HG02970 (cell line): Measurements from ENCODE around the gene PRICKLE3.

Experiments used
- ATAC-seq: cut with Tn5 transposase; IDR thresholded peaks from one replicate; pipeline ENCODE4 v1.9.1; 2021; ENCODE audit warnings: mild to moderate bottlenecking, moderate library complexity, moderate number of reproducible peaks; ENCODE audit not compliant: unreplicated experiment, low FRiP score

Gene PRICKLE3

DNA sequence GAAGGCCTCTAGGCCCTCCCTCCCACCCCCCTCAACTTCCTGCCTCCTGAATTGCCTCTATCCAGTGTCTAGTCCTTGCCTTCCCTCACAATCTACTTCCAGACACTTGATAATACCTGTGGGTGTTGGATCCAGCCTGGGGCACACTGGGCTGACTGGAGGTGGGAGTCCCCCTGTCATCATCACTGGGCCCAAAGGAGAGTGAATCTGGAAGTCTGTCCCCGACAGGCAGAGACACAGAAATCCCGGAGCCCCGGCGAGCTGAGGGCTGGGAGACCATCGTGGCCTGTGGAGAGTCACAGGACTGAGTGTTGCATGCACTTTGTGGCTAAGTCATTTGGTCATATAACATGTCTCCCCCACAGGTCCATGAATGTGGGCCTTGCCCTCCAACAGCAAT, 22.2 kb upstream of the PRICKLE3 start:
- no peak for ATAC-seq

DNA sequence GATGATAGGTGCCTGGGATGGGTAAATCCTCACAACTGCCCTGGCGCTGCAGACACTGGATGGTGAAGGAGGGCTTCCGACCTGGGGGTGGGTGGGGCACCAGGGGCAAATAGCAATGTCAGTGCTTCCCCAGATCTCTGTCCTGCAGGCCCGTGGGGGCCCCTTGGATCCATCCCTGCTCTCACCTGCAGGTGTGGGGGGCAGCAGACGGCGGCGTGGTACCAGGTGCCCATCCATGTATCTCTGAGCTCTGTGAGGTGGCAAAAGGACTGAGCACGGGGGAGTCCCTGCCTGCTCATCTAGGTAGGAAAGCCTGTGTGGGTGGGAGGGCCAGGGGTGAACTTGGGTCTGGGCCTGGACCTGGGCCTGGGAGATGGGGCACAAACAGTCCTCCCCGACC, 20.4 kb upstream of the PRICKLE3 start:
- ATAC-seq, result no peak

DNA sequence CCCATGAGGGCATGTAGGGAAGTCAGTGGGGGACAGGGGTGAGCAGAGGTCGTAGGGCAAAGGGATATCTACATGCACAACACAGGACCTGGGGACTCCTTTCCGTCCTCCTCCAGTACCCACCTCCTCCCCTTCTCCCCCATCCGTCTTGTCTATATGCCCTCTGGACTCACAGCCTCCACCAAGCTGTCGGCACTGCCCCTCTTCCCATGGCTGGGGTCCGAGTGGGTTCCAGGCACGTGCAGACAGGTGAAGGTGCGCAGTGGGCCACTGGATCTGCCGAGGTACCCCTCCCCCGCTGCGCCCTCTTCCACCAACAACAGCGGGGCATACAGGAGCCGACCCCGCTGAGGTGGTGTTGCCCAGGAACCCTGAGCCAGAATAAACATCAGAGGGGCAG, 19.3 kb upstream of the PRICKLE3 start:
- ATAC-seq, result no peak

- no peak for ATAC-seq
Measured at GRCh38 chrX:49204709-49205108, 18.5 kb upstream of the PRICKLE3 start.

DNA sequence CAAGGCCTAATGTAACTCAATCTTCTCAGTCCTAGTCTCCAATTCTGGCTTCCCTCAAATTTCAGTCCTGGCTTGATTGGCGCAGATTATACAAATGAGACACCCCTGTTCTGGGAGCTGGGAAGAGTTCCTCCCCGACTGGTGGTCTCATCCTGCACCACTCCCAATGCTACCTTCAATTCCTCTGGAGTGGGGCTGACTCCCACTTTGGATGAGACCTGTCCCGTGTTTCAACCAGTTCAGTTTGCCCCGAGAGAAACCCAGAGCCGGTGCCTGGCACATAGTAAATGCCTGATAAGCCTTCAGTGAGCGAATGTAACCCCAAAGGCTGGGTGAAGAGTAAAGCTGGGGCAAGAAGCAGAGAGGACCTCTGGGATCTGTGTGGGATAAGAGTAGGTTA, 17.8 kb upstream of the PRICKLE3 start:
- no peak for ATAC-seq

- no peak for ATAC-seq
Measured at GRCh38 chrX:49203536-49203935, 17.4 kb upstream of the PRICKLE3 start.

DNA sequence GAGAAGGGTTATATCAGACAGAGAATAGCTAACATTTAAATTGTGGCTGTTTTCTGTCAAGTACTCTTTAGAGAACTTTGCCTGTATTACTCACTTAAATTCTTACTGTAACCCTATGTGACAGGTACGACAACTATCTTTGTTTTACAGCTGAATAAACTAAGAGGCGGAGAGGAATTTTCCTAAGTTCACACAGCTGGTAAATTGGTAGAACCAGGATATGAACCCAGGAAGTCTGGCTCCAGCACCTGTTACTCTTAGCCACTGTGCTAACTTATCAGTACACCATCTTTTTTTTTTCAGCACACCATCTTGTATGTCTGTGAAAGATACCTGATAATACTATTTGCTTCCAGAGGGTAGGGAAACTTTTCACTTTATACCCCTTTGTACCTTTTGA, 15.8 kb upstream of the PRICKLE3 start:
- no peak for ATAC-seq

GRCh38 chrX:49199906-49200771, 14.0 kb upstream of the PRICKLE3 start, which contains the start of gene SYP:
TSS of gene SYP (minus strand) at chrX:49200193. CDS start at chrX:49200186, 7 bp downstream.
- ATAC-seq, result peak; percentile 57

DNA sequence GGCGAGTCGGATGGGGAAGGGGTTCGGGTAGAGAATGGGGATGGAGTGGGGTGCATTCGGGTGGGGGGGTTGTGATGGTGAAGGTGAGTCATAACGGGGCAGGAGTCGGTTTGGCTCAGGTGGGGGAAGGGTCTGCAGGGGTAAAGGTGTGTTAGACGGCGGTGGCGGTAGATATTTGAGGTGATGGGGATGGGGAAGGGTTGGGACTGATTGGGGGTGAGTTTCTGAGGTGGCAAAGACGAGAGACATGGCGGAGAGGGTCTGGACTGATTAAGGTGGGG, 13.1 kb upstream of the PRICKLE3 start:
- no peak for ATAC-seq

GRCh38 chrX:49198540-49199314, 12.6 kb upstream of the PRICKLE3 start:
- ATAC-seq, result no peak

GRCh38 chrX:49197543-49198087, 11.4 kb upstream of the PRICKLE3 start:
- ATAC-seq, result no peak

- no peak for ATAC-seq
Measured at GRCh38 chrX:49193542-49193964, 7.4 kb upstream of the PRICKLE3 start.

DNA sequence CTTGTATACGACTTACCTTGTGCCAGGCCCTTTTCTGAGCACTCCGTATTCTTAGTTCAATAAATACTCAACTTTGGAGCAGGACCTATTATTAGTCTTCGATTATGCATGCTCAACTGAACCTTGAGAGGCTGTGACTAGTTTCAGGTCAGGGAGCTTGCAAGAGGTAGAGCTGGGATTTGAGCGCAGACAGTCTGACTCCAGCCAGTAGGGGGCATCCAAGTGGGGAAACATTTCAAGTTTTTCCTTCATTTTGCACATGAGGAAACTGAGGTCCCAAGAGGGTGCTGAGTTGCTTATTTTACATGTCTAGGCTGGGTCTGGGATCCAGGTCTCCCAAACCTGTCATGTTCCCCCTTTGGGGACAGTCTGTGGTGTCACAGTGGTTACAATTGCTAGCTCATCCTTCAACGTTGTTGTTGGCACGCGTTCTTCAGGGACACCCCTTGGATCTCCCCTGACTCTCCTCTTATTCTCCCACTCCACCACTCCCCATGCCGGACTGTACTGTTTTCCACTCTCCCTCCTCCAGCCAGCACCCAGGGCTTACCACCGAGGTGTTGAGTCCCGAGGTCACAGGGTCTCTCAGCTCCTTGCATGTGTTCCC, 6.7 kb upstream of the PRICKLE3 start:
- ATAC-seq, result no peak

GRCh38 chrX:49191574-49192011, 5.4 kb upstream of the PRICKLE3 start:
- ATAC-seq, result no peak

DNA sequence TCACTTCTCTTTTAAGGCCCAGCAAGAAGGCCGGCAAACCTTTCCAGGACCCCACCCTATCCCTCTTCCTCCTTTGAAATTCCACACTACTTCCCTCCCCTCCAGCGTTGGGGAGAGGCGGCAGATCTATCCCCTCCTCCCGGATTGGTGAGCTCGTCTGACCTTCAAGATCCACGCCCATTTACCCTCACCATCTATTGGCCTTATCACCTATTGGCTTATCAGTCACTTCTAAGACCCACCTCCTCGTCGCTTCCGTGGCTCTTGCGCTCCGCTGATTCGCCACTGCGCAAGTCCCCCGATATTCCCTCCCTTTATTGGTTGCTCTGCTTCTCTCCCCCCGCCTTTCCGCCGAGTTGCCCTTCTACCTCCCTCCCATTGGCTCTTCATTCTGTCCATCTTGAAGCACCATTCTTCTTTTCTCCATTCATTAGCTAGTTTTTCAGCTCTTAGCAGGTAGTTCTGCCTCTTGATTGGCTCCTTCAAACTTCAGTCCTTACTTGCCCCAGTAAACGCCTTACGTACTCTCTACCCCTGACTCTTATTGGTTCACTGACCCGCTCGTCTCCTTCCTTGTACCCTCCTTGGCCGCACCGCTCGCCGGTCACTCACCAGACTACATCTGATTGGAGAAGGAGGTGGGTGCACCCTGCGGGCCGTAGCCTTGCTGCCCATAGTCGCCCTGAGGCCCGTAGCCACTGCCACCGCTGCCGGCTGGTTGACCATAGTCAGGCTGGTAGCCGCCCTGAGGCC, 4.8 kb upstream of the PRICKLE3 start:
- peak; percentile 89 for ATAC-seq

DNA sequence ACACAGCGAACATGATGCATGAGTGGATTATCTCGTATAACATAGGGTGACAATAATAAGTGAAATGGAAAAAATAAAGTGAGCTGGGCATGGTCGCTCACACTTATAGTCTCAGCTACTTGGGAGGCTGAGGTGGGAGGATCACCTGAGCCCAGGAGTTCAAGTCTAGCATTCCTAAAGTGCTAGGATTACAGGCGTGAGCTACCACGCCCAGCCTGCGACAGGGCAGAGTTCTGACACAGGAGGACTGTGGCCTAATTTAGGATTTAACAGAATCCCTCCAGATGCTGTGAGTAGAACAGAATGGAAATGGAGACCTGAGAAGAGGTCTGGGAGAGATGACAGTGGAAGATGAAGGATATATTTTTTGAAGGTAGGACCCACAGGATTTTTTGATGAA, 3.4 kb upstream of the PRICKLE3 start:
- ATAC-seq, result no peak

- ATAC-seq, result no peak
Measured at GRCh38 chrX:49188468-49189076, 2.4 kb upstream of the PRICKLE3 start.

DNA sequence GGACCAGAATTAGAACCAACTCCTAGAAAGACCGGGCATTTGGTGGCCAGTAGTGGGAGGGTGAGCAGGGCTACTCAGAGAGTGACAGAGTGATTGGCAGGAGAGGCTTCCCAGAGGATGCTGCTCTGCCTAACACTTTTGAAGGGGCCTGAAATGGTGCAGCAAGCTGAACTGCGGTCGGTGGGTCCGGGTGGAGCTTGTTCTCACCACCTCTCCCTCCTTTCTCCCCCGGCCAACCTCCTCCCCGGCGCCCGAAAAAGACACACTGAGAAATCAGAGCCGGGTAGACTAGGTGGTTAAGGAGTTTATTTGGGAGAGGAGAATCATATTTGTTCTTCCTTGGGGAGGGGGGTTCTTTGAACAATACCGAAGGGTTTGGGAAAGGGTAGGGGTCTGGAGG, 1.4 kb upstream of the PRICKLE3 start:
- no peak for ATAC-seq

GRCh38 chrX:49187028-49187394, 838 bp upstream of the PRICKLE3 start:
- no peak for ATAC-seq
